DND-41 (cell line): ENCODE data around the gene SCGB2B2.

Source experiments
- CTCF ChIP-seq: IDR thresholded peaks from 2 replicates; pipeline ENCODE4 v1.5.1; 2012; ENCODE audit warnings: borderline replicate concordance, low read length, moderate library complexity, mild to moderate bottlenecking; ENCODE audit not compliant: poor library complexity, severe bottlenecking; ENCODE audit errors: extremely low read depth
- EZH2 ChIP-seq: IDR thresholded peaks from 3 replicates; pipeline ENCODE4 v1.6.1; 2012; ENCODE audit warnings: borderline replicate concordance, low read depth, mild to moderate bottlenecking, moderate library complexity, low read length, inconsistent platforms; ENCODE audit not compliant: severe bottlenecking

- TF ChIP-seq CTCF (peak; percentile 87), EZH2 (no peak)
Measured at GRCh38 chr19:34639491-34640085, 37.4 kb downstream of the SCGB2B2 start.
